Endothelial cell (in vitro differentiated cells): Measurements from ENCODE around the gene CRYBG2. TPM values are rescaled to one million over a fixed set of nuclear protein-coding genes. Genes with fewer than 3 reads are reported as not detected.

Source experiments
- DNase-seq: peaks from one replicate; pipeline ENCODE4 v3.0.0; 2021; ENCODE audit warnings: low spot score
- H3K27ac Mint-ChIP-seq: one replicate; pipeline ENCODE4 v1.8.0; 2021; ENCODE audit warnings: mixed read lengths, inconsistent platforms; ENCODE audit not compliant: unreplicated experiment
- H3K27me3 Mint-ChIP-seq: one replicate; pipeline ENCODE4 v1.8.0; 2021; ENCODE audit warnings: mild to moderate bottlenecking, moderate library complexity, mixed read lengths, inconsistent platforms; ENCODE audit not compliant: unreplicated experiment
- H3K36me3 Mint-ChIP-seq: one replicate; pipeline ENCODE4 v1.8.0; 2021; ENCODE audit warnings: mild to moderate bottlenecking, low read depth, mixed read lengths, inconsistent platforms; ENCODE audit not compliant: unreplicated experiment
- H3K4me1 Mint-ChIP-seq: one replicate; pipeline ENCODE4 v1.8.0; 2021; ENCODE audit warnings: mild to moderate bottlenecking, mixed read lengths, inconsistent platforms; ENCODE audit not compliant: unreplicated experiment
- H3K4me3 Mint-ChIP-seq: one replicate; pipeline ENCODE4 v1.8.0; 2021; ENCODE audit warnings: mild to moderate bottlenecking, mixed read lengths, inconsistent platforms; ENCODE audit not compliant: unreplicated experiment
- H3K9me3 Mint-ChIP-seq: one replicate; pipeline ENCODE4 v1.8.0; 2021; ENCODE audit warnings: mixed read lengths, inconsistent platforms; ENCODE audit not compliant: unreplicated experiment
- CTCF ChIP-seq: fragments of 200-600 bp; sonication (generic); IDR thresholded peaks from one replicate; pipeline ENCODE4 v1.5.0; 2021; ENCODE audit warnings: antibody characterized with exemption; ENCODE audit not compliant: unreplicated experiment
- total RNA-seq: library from RNA; stranded (reverse); fragmentation: NEBNext Ultra II Directional; extraction: Animal tissue kit (Norgen Biotek cat#: 25700); gene quantifications from one replicate; pipeline ENCODE4 v1.2.1, GENCODE V29; 2021; ENCODE audit not compliant: unreplicated experiment

The CRYBG2 gene
- total RNA-seq, 1 donor from 2014 or later, result 1.4 TPM

- no peaks in the 10 kb centered on the region for H3K36me3 Mint-ChIP-seq
- H3K4me1 Mint-ChIP-seq, result peaks cover 5% of the 10 kb centered on the region
- DNase-seq, result no peak
- H3K4me3 Mint-ChIP-seq, result no peak overlapping the region
- peak overlapping the region; percentile 22 for H3K27ac Mint-ChIP-seq
- no peak for TF ChIP-seq CTCF
- H3K9me3 Mint-ChIP-seq, result no peaks in the 10 kb centered on the region
- peaks cover 11% of the 10 kb centered on the region for H3K27me3 Mint-ChIP-seq
Observed at GRCh38 chr1:26358411-26359384, 4.8 kb upstream of the CRYBG2 start.

- Mint-ChIP-seq H3K4me1 (peaks cover 9% of the 10 kb centered on the region), H3K27ac (no peak overlapping the region), H3K9me3 (no peaks in the 10 kb centered on the region), H3K4me3 (no peak overlapping the region), H3K36me3 (no peaks in the 10 kb centered on the region), H3K27me3 (peaks cover 13% of the 10 kb centered on the region)
- no peak for TF ChIP-seq CTCF
- no peak for DNase-seq
Observed at GRCh38 chr1:26357121-26357602, 3.2 kb upstream of the CRYBG2 start.

- no peaks in the 10 kb centered on the region for H3K36me3 Mint-ChIP-seq
- peaks cover 12% of the 10 kb centered on the region for H3K27me3 Mint-ChIP-seq
- TF ChIP-seq CTCF, result no peak
- H3K9me3 Mint-ChIP-seq, result no peaks in the 10 kb centered on the region
- no peak for DNase-seq
- H3K27ac Mint-ChIP-seq, result no peak overlapping the region
- H3K4me3 Mint-ChIP-seq, result no peak overlapping the region
- H3K4me1 Mint-ChIP-seq, result peaks cover 17% of the 10 kb centered on the region
Observed at GRCh38 chr1:26356106-26356505, 2.2 kb upstream of the CRYBG2 start.

- Mint-ChIP-seq H3K4me1 (peaks cover 22% of the 10 kb centered on the region), H3K9me3 (no peaks in the 10 kb centered on the region), H3K27me3 (peaks cover 7% of the 10 kb centered on the region), H3K36me3 (no peaks in the 10 kb centered on the region), H3K4me3 (no peak overlapping the region), H3K27ac (no peak overlapping the region)
- DNase-seq, result no peak
- TF ChIP-seq CTCF, result no peak
Observed at GRCh38 chr1:26354972-26355371, 1.0 kb upstream of the CRYBG2 start.
